T-helper 2 cell treated with Interferon-gamma antibody and Interleukin-4, amounts not matched to agents 100 ng/mL and 5 ng/mL, for 36 hours (primary cell): ENCODE measurements around the gene TTC39B. TPM values are rescaled to one million over a fixed set of nuclear protein-coding genes. Genes with fewer than 3 reads are reported as not detected.

Source experiments
- intact Hi-C: fragments of 100-400 bp; cut with micrococcal nuclease; formaldehyde crosslinking; loops from one replicate; pipeline ENCODE4 v1.15.1; 2023
- total RNA-seq: library from RNA; stranded (reverse); gene quantifications from 2 replicates; pipeline ENCODE4 v1.2.3, GENCODE V29; 2022

TTC39B gene
- total RNA-seq, 1 donor from 2014 or later = 23.5 TPM

DNA sequence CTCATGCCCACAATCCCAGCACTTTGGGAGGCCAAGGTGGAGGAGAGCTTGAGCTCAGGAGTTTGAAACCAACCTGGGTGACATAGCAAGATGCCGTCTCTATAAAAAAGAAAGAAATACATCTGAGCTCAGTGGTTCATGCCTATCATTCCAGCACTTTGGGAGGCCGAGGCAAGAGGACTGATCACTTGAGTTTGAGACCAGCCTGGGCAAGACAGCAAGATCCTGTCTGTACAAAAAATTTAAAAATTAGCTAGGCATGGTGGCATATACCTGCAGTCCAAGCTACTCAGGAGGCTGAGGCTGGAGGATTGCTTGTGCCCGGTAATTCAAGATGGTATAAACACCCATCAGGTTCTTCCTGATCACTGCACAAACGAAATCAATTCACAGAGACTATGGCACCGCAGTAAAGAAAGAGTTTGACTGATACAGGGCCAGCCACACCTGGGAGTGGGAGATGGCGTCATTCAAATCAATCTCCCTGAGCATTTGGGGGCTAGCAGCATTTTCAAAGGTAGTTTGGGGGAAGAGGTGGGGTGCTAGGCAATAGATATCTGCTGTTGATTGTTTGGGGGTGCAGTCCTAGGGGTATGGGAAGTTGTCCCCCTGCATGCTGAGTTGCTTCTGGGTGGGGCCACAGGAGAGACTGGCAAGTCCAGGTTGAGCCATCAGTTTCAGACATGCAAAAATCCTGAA lies 169.2 kb downstream of the TTC39B start:
- intact Hi-C loops = loop anchor here (5.0 kb wide), 1 partner anchor 521 kb away; no protein-coding TSS in a partner anchor

DNA sequence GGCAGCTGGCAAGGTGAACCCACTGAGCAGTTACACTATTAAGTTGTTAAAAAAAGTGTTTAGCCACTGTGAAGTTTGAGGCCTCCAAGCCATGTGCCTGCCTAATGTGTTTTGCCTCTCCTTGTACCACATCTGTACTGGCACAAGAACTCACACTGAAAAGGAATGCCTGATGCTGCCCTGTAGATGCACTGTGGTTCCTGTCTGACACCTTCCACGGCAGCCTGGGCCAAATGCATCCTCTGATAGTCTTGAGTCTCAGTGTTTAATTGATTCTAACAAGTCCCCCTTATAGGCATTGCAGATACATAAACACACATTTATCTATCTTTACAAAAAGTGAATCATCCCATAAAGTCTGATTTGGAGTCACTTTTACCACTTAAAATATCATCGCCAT lies 169.9 kb downstream of the TTC39B start:
- intact Hi-C loops = loop anchor here (5.0 kb wide), 1 partner anchor 520 kb away; no protein-coding TSS in a partner anchor

DNA sequence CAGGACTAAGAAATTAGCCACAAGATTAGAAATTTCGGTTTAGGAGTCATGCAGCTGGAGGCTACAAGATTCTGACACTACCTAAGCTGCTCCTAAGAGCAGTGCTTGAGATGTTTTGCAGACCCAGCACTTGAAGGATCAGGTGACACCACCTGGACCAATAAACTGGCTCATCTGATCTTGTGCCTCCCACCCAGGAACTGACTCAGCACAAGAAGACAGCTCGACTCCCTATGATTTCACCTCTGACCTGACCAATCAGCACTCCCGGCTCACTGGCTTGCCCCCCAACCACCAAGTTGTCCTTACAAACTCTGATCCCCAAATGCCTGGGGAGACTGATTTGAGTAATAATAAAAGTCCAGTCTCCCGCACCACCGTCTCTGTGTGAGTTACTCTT lies 170.4 kb downstream of the TTC39B start:
- intact Hi-C loops = loop anchor here (5.0 kb wide), 1 partner anchor 519 kb away; no protein-coding TSS in a partner anchor

DNA sequence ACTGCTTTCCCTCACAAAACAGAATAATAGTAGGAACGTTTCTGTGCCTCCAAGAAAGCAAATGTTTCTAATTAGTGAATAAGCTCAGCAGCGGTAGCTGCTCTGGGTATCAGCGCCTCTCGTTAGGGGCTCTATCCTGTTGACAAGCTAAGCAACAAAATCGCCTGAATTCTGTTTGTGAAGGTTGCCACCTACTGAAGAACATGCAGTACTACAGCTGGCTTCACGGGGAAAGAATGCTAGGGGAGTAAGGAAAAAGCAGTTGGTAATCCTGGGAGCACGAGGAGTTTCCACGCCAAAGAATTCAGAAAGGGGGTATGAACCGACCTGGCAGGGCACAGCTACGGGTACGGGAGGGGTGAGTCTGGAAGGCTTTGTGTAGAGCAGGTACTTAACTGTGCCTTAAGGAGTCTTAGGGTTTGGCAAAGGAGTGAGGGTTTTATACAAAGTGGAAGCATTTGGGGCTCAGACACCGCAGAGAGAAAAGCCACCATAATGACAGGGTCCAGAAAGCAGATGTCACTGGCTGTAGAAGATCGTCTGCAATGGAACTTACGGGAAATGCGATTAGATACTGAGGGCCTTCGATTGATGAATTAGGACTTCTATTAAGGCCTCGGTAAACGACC lies 171.7 kb downstream of the TTC39B start:
- intact Hi-C loops = loop anchor here (1.0 to 5.0 kb wide), 3 partner anchors 31 to 518 kb away; no protein-coding TSS in a partner anchor

DNA sequence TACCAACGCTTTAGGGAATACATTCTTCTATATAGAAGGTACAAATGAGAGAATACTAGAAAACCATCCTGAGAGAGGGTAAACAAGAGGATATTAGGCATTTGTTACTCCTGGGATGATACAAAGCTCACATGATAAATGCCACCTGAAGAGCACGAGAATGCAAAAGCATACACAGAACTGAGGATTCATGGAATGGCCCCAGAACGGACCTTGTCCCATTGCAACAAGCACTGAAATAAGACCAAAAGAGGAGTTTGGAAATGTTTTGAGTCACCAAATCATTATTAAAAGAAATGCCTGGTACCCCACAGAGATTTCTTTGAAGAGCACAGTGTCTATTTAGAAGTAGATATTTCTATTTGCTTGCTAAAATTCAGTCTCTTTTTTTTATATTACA lies 173.5 kb downstream of the TTC39B start:
- intact Hi-C loops = no loop called here

DNA sequence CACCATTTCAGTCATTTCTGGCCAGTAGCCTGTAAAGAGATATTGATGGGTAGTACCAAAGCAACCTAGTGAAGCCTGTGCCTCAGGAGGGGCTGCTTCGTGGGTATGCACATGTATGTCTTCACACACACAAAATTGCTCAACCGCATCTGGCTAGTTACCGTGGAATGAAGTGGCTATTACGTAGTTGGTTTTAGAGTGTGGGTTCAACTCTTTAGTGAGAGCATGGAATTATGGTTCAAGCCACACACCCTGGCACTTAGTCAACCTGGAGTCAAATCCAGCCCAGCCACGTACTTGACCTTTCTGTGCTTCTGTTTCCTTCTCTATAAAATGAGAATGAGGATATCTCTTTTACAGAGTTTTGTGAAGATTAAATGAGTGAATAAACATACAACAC lies 174.9 kb downstream of the TTC39B start:
- intact Hi-C loops = no loop called here

DNA sequence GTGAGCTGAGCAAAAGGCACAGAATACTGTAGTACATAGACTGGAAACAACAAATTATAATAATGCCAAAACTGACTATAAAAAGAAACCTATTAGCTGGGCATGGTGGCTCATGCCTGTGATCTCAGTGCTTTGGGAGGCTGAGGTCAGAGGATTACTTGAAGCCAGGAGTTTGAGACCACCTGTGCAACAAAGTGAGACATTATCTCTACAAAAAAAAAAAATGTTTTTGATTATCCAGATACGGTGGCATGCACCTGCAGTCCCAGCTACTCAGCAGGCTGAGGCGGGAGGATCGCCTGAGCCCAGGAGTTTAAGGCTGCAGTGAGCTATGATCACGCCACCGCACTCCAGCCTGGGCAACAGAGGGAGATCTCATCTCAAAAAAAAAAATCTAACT lies 175.9 kb downstream of the TTC39B start:
- intact Hi-C loops = no loop called here

DNA sequence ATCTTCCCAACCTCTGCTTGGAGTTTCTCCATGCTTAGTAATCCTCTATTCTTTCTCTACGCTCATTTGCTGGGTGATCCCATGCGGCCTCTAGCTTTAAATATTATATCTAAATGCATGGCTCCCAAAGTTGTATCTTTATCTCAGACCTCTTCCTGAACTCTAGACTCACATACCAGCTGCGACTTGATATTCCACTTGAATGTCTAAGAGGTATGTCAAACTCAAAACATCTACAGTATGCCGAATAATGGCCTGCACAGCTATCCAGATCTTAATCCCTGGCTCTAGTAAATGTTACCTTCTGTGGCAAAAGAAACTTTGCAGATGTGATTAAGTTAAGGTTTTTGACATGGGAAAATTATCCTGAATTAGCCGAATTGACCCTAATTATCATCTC lies 179.2 kb downstream of the TTC39B start:
- intact Hi-C loops = no loop called here

DNA sequence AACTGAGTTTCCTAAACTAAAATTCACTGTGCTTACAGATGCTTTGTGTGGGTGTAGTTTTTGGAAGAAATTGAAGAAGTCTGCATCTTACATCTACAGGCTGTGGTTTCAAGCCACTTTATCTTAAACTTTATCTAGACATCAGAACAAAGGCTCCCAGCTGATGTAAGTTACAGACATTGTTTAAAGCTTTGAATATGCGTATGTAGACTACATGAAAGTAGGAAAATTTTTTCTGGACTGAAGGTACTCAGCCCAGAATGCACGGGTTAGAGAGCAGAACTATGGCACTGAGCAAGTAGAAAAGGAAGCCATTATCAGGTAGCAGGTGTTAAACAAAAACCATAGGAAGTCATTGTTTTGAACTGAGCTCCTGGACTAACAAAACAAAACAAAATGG lies 185.4 kb downstream of the TTC39B start:
- intact Hi-C loops = no loop called here

DNA sequence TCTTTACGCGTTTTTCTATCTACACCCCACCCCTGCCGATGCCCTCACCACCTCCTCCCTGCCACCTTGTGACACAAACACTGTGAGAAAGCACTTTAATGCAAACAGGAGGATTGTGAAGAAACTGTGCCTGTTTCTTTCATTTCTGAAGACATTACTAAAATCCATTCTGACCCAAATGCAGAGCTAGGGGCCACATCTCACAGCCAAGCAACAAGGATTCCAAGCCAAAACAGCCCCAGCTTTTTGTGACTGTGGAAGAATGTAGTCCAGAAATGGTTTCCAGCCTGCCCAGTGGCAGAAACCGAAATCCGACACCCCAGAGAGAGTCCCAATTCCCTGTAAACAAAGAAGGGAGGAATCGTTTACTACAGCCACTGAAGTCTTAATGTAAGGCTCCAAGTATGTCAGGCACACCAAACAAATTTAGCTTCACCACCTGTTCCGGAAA lies 190.9 kb downstream of the TTC39B start:
- intact Hi-C loops = no loop called here

DNA sequence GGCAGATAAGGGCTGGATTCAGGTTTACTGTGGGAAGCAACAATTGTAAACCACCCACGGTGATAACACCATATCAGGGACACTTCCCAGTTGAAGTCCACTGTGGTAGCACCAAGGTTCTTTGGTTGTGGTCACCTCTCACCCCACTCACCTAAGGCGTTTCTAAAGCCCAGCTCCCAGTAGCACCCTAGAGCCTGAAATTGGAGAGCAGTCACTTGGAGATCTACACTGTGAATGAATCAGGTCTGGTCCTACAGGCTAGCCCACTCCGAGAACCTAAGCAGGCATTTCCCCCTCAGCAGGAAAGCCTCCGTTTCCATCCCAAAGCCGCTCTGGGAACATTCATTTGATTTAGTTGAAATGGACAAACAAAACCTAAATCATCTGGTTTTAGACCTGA lies 191.3 kb downstream of the TTC39B start:
- intact Hi-C loops = no loop called here

DNA sequence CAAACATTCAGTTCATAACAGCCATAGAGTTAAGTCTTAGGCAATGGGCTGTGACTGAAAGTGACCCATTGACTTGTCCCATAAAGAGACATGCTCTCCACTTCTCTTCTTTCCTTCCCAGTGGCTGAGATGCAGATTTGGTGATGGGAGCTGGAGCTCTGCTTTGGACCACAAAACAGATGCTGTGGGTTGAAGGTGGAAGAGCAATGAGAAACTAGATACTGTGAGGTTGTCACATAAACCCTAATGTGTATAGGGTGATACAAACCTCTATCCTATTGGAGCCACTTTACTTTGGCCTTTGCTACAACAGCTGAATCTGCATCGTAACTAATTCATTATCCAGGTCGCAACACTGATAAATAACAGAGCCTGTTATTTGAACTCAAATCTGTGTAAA lies 192.0 kb downstream of the TTC39B start:
- intact Hi-C loops = no loop called here

Other genes starting within 250 kb of the TTC39B start
- 40.2 and 42.9 TPM in 2 replicates for gene SNAPC3, start 115.7 kb upstream of the TTC39B start, total RNA-seq
- gene PSIP1, start 203.8 kb upstream of the TTC39B start, total RNA-seq = 117 and 127 TPM in 2 replicates
- 0.98 and 1.5 TPM in 2 replicates for gene CCDC171, start 245.8 kb upstream of the TTC39B start, total RNA-seq